ENCODE measurements around the gene FGF14. TPM values are rescaled to one million over a fixed set of nuclear protein-coding genes. Genes with fewer than 3 reads are reported as not detected.
A peak's percentile ranks its signal among the peaks of the same experiment; 100 is the strongest.

FGF14 gene
- total RNA-seq, 1 donor from 2014 or later = not detected

- H3K4me3 Mint-ChIP-seq = peak overlapping the region; percentile 87
- H3K9me3 Mint-ChIP-seq = peaks cover 4% of the 10 kb centered on the region
- peaks cover 25% of the 10 kb centered on the region for H3K27me3 Mint-ChIP-seq (ENCODE audit: insufficient read depth)
- peak; percentile 93 for DNase-seq (ENCODE audit: low spot score)
- intact Hi-C loops (cut with micrococcal nuclease) = loop anchor here (1.0 to 10.0 kb wide), 13 partner anchors 9 to 1840 kb away; partner anchors contain the start of genes ERCC5, GGACT, TEX30 and TMTC4
- H3K4me1 Mint-ChIP-seq (ENCODE audit: low read depth) = peaks cover 30% of the 10 kb centered on the region
- H3K36me3 Mint-ChIP-seq (ENCODE audit: low read depth) = peaks cover 5% of the 10 kb centered on the region
- H3K27ac Mint-ChIP-seq = peak overlapping the region; percentile 92
Measured at GRCh38 chr13:102394158-102395053, 7.4 kb downstream of the FGF14 start.

GRCh38 chr13:102392481-102393209 lies 9.2 kb downstream of the FGF14 start:
- peaks cover 24% of the 10 kb centered on the region for H3K4me1 Mint-ChIP-seq (ENCODE audit: low read depth)
- DNase-seq (ENCODE audit: low spot score) = no peak
- peaks cover 23% of the 10 kb centered on the region for H3K27me3 Mint-ChIP-seq (ENCODE audit: insufficient read depth)
- H3K9me3 Mint-ChIP-seq = peaks cover 4% of the 10 kb centered on the region
- H3K36me3 Mint-ChIP-seq (ENCODE audit: low read depth) = peaks cover 5% of the 10 kb centered on the region
- H3K4me3 Mint-ChIP-seq = peak overlapping the region; percentile 6
- intact Hi-C loops (cut with micrococcal nuclease) = loop anchor here (2.0 to 10.0 kb wide), 7 partner anchors 165 to 1842 kb away; partner anchors contain the start of genes GGACT and TMTC4
- H3K27ac Mint-ChIP-seq = peak overlapping the region; percentile 66

GRCh38 chr13:102386461-102386860 lies 15.4 kb downstream of the FGF14 start:
- Mint-ChIP-seq H3K4me3 (no peak overlapping the region), H3K36me3 (ENCODE audit: low read depth) (no peaks in the 10 kb centered on the region), H3K27me3 (ENCODE audit: insufficient read depth) (peaks cover 26% of the 10 kb centered on the region), H3K4me1 (ENCODE audit: low read depth) (no peaks in the 10 kb centered on the region), H3K9me3 (no peaks in the 10 kb centered on the region), H3K27ac (no peak overlapping the region)
- intact Hi-C loops (cut with micrococcal nuclease) = no loop called here
- no peak for DNase-seq (ENCODE audit: low spot score)

- Mint-ChIP-seq H3K4me3 (no peak overlapping the region), H3K9me3 (no peaks in the 10 kb centered on the region), H3K36me3 (ENCODE audit: low read depth) (no peaks in the 10 kb centered on the region), H3K4me1 (ENCODE audit: low read depth) (no peaks in the 10 kb centered on the region), H3K27ac (no peak overlapping the region), H3K27me3 (ENCODE audit: insufficient read depth) (peaks cover 10% of the 10 kb centered on the region)
- intact Hi-C loops (cut with micrococcal nuclease) = no loop called here
- no peak for DNase-seq (ENCODE audit: low spot score)
Measured at GRCh38 chr13:102380012-102380411, 21.8 kb downstream of the FGF14 start.

GRCh38 chr13:102376318-102376717 lies 25.5 kb downstream of the FGF14 start:
- Mint-ChIP-seq H3K9me3 (no peaks in the 10 kb centered on the region), H3K4me1 (ENCODE audit: low read depth) (no peaks in the 10 kb centered on the region), H3K27me3 (ENCODE audit: insufficient read depth) (peaks cover 2% of the 10 kb centered on the region), H3K4me3 (no peak overlapping the region), H3K36me3 (ENCODE audit: low read depth) (no peaks in the 10 kb centered on the region), H3K27ac (no peak overlapping the region)
- intact Hi-C loops (cut with micrococcal nuclease) = no loop called here
- DNase-seq (ENCODE audit: low spot score) = no peak

- no peaks in the 10 kb centered on the region for H3K4me1 Mint-ChIP-seq (ENCODE audit: low read depth)
- peaks cover 2% of the 10 kb centered on the region for H3K27me3 Mint-ChIP-seq (ENCODE audit: insufficient read depth)
- H3K27ac Mint-ChIP-seq = no peak overlapping the region
- intact Hi-C loops (cut with micrococcal nuclease) = no loop called here
- no peak for DNase-seq (ENCODE audit: low spot score)
- H3K4me3 Mint-ChIP-seq = no peak overlapping the region
- no peaks in the 10 kb centered on the region for H3K36me3 Mint-ChIP-seq (ENCODE audit: low read depth)
- H3K9me3 Mint-ChIP-seq = no peaks in the 10 kb centered on the region
Measured at GRCh38 chr13:102374726-102375125, 27.1 kb downstream of the FGF14 start.

GRCh38 chr13:102374233-102374632 lies 27.6 kb downstream of the FGF14 start:
- no peaks in the 10 kb centered on the region for H3K4me1 Mint-ChIP-seq (ENCODE audit: low read depth)
- H3K4me3 Mint-ChIP-seq = no peak overlapping the region
- H3K36me3 Mint-ChIP-seq (ENCODE audit: low read depth) = no peaks in the 10 kb centered on the region
- H3K27ac Mint-ChIP-seq = no peak overlapping the region
- intact Hi-C loops (cut with micrococcal nuclease) = no loop called here
- no peaks in the 10 kb centered on the region for H3K9me3 Mint-ChIP-seq
- H3K27me3 Mint-ChIP-seq (ENCODE audit: insufficient read depth) = peaks cover 2% of the 10 kb centered on the region
- DNase-seq (ENCODE audit: low spot score) = no peak

- H3K27ac Mint-ChIP-seq = no peak overlapping the region
- H3K4me1 Mint-ChIP-seq (ENCODE audit: low read depth) = no peaks in the 10 kb centered on the region
- no peak overlapping the region for H3K4me3 Mint-ChIP-seq
- intact Hi-C loops (cut with micrococcal nuclease) = no loop called here
- H3K27me3 Mint-ChIP-seq (ENCODE audit: insufficient read depth) = no peaks in the 10 kb centered on the region
- no peaks in the 10 kb centered on the region for H3K9me3 Mint-ChIP-seq
- no peaks in the 10 kb centered on the region for H3K36me3 Mint-ChIP-seq (ENCODE audit: low read depth)
- DNase-seq (ENCODE audit: low spot score) = no peak
Measured at GRCh38 chr13:102373221-102373620, 28.6 kb downstream of the FGF14 start.

GRCh38 chr13:102369302-102369701 lies 32.5 kb downstream of the FGF14 start:
- Mint-ChIP-seq H3K36me3 (ENCODE audit: low read depth) (no peaks in the 10 kb centered on the region), H3K27ac (no peak overlapping the region), H3K4me1 (ENCODE audit: low read depth) (no peaks in the 10 kb centered on the region), H3K4me3 (no peak overlapping the region), H3K27me3 (ENCODE audit: insufficient read depth) (no peaks in the 10 kb centered on the region), H3K9me3 (no peaks in the 10 kb centered on the region)
- DNase-seq (ENCODE audit: low spot score) = no peak
- intact Hi-C loops (cut with micrococcal nuclease) = no loop called here

GRCh38 chr13:102367836-102368235 lies 34.0 kb downstream of the FGF14 start:
- Mint-ChIP-seq H3K27me3 (ENCODE audit: insufficient read depth) (no peaks in the 10 kb centered on the region), H3K36me3 (ENCODE audit: low read depth) (no peaks in the 10 kb centered on the region), H3K4me1 (ENCODE audit: low read depth) (no peaks in the 10 kb centered on the region), H3K4me3 (no peak overlapping the region), H3K27ac (no peak overlapping the region), H3K9me3 (no peaks in the 10 kb centered on the region)
- DNase-seq (ENCODE audit: low spot score) = no peak
- intact Hi-C loops (cut with micrococcal nuclease) = no loop called here

- intact Hi-C loops (cut with micrococcal nuclease) = no loop called here
- Mint-ChIP-seq H3K4me1 (ENCODE audit: low read depth) (no peaks in the 10 kb centered on the region), H3K4me3 (no peak overlapping the region), H3K36me3 (ENCODE audit: low read depth) (no peaks in the 10 kb centered on the region), H3K27ac (no peak overlapping the region), H3K9me3 (no peaks in the 10 kb centered on the region), H3K27me3 (ENCODE audit: insufficient read depth) (no peaks in the 10 kb centered on the region)
- no peak for DNase-seq (ENCODE audit: low spot score)
Measured at GRCh38 chr13:102361113-102361512, 40.7 kb downstream of the FGF14 start.

- Mint-ChIP-seq H3K9me3 (no peaks in the 10 kb centered on the region), H3K27ac (no peak overlapping the region), H3K27me3 (ENCODE audit: insufficient read depth) (no peaks in the 10 kb centered on the region), H3K36me3 (ENCODE audit: low read depth) (no peaks in the 10 kb centered on the region), H3K4me1 (ENCODE audit: low read depth) (no peaks in the 10 kb centered on the region), H3K4me3 (no peak overlapping the region)
- intact Hi-C loops (cut with micrococcal nuclease) = no loop called here
- no peak for DNase-seq (ENCODE audit: low spot score)
Measured at GRCh38 chr13:102359264-102359663, 42.6 kb downstream of the FGF14 start.

GRCh38 chr13:102355251-102355650 lies 46.6 kb downstream of the FGF14 start:
- H3K9me3 Mint-ChIP-seq = no peaks in the 10 kb centered on the region
- intact Hi-C loops (cut with micrococcal nuclease) = no loop called here
- no peaks in the 10 kb centered on the region for H3K27me3 Mint-ChIP-seq (ENCODE audit: insufficient read depth)
- H3K4me1 Mint-ChIP-seq (ENCODE audit: low read depth) = no peaks in the 10 kb centered on the region
- no peaks in the 10 kb centered on the region for H3K36me3 Mint-ChIP-seq (ENCODE audit: low read depth)
- DNase-seq (ENCODE audit: low spot score) = no peak
- no peak overlapping the region for H3K4me3 Mint-ChIP-seq
- no peak overlapping the region for H3K27ac Mint-ChIP-seq
